Left kidney (tissue), 8 donors: ENCODE measurements around the gene EGFR. TPM values are rescaled to one million over a fixed set of nuclear protein-coding genes. Genes with fewer than 3 reads are reported as not detected.

ENCODE experiments used
- DNase-seq: peaks from one replicate; pipeline ENCODE4 v3.0.0-alpha.2; 2013
- long read RNA-seq, 8 donors: transcript quantifications; one replicate each; lab custom pipeline, GENCODE V29; 2026
- polyA plus RNA-seq: library from polyadenylated mRNA; unstranded; fragments of 120-200 nt; gene quantifications from one replicate; pipeline ENCODE4 v1.2.1, GENCODE V29; 2013; ENCODE audit not compliant: insufficient read length

The EGFR gene
- polyA plus RNA-seq = 34.9 TPM
- long read RNA-seq, donor 1 = 0 reads
- long read RNA-seq, donor 2, full-length matches to known transcripts = 3 of 3 reads
- long read RNA-seq, donor 2, partial matches to known transcripts = 0 of 3 reads
- long read RNA-seq, donor 2, other reads (novel, unspliced or antisense) = 0 of 3 reads
- long read RNA-seq, donor 3, full-length matches to known transcripts = 2 of 2 reads
- long read RNA-seq, donor 3, partial matches to known transcripts = 0 of 2 reads
- long read RNA-seq, donor 3, other reads (novel, unspliced or antisense) = 0 of 2 reads
- long read RNA-seq, donor 4 = 0 reads
- long read RNA-seq, donor 5, full-length matches to known transcripts = 5 of 5 reads
- long read RNA-seq, donor 5, partial matches to known transcripts = 0 of 5 reads
- long read RNA-seq, donor 5, other reads (novel, unspliced or antisense) = 0 of 5 reads
- long read RNA-seq, donor 6, full-length matches to known transcripts = 4 of 4 reads
- long read RNA-seq, donor 6, partial matches to known transcripts = 0 of 4 reads
- long read RNA-seq, donor 6, other reads (novel, unspliced or antisense) = 0 of 4 reads
- long read RNA-seq, donor 7, full-length matches to known transcripts = 5 of 12 reads
- long read RNA-seq, donor 7, partial matches to known transcripts = 7 of 12 reads
- long read RNA-seq, donor 7, other reads (novel, unspliced or antisense) = 0 of 12 reads
- long read RNA-seq, donor 8, partial matches to known transcripts = 0 of 1 reads
- long read RNA-seq, donor 8, other reads (novel, unspliced or antisense) = 0 of 1 reads

DNA sequence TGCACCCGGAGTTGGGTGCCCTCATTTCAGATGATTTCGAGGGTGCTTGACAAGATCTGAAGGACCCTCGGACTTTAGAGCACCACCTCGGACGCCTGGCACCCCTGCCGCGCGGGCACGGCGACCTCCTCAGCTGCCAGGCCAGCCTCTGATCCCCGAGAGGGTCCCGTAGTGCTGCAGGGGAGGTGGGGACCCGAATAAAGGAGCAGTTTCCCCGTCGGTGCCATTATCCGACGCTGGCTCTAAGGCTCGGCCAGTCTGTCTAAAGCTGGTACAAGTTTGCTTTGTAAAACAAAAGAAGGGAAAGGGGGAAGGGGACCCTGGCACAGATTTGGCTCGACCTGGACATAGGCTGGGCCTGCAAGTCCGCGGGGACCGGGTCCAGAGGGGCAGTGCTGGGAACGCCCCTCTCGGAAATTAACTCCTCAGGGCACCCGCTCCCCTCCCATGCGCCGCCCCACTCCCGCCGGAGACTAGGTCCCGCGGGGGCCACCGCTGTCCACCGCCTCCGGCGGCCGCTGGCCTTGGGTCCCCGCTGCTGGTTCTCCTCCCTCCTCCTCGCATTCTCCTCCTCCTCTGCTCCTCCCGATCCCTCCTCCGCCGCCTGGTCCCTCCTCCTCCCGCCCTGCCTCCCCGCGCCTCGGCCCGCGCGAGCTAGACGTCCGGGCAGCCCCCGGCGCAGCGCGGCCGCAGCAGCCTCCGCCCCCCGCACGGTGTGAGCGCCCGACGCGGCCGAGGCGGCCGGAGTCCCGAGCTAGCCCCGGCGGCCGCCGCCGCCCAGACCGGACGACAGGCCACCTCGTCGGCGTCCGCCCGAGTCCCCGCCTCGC is at the start of gene EGFR:
TSS of gene EGFR (plus strand) at position 657 of the 830 bp plus-strand sequence. CDS start 261 bp downstream, outside the sequence.
- DNase-seq = peak; percentile 73

DNA sequence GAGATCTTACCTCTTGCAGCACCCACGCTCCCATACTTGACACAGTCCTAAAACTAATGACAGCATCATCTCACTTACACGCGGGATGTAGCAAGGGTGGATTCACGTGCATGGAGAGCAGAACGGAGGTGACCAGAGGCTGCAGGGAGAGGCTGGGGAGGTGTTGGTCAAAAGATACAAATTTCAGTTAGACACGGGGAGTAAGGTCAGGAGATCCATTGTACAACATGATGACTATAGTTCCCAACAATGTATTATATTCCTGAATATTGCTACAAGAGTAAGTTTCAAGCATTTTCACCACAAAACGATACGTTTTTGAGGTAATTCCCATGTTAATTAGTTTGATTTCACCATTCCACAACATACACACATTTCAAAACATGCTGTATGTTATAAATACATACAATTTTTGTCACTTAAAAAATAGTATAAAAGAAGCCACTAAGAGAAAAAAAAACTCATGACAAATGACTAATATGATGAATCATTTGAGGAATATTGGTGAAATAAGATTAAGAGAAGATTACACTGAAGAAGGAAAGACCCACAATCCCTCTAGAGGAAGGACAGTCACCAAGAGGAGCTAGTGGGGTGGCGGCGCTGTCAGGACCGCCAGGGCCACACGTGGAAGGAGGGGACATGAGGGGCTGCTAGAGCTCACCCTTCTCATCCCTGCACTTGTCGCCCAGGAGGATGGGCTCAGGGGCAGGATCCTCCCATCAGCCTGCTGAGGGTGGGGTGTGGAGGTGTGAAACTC is 49.4 kb upstream of the EGFR start:
- no peak for DNase-seq

GRCh38 chr7:54972733-54973294 is 46.0 kb upstream of the EGFR start:
- no peak for DNase-seq

- DNase-seq = no peak
Observed at GRCh38 chr7:54978364-54979116, 40.3 kb upstream of the EGFR start.

GRCh38 chr7:54980521-54980920 is 38.3 kb upstream of the EGFR start:
- no peak for DNase-seq

DNA sequence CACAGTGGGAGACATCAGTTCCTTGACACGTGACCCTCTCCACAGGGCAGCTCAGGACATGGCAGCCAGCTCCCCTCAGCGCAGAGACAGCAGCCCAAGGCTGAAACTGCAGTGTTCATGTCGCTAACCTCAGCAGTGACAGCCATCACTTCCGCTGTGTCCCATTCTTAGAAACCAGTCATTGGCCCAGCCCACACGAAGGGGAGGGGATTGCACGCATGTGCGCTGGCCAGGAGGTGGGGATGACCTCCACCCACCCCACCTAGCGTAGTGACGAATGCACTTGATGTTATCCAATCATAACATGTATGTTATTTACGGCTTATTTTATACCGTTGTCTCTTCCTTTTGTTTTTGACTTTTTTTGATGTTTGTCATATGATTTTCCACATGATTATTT is 36.9 kb upstream of the EGFR start:
- no peak for DNase-seq

- no peak for DNase-seq
Observed at GRCh38 chr7:54985426-54986330, 33.1 kb upstream of the EGFR start.

- no peak for DNase-seq
Observed at GRCh38 chr7:54986716-54987115, 32.1 kb upstream of the EGFR start.

- no peak for DNase-seq
Observed at GRCh38 chr7:54987772-54988171, 31.0 kb upstream of the EGFR start.

GRCh38 chr7:54988516-54988915 is 30.3 kb upstream of the EGFR start:
- no peak for DNase-seq

GRCh38 chr7:54989453-54990225 is 29.2 kb upstream of the EGFR start:
- no peak for DNase-seq

DNA sequence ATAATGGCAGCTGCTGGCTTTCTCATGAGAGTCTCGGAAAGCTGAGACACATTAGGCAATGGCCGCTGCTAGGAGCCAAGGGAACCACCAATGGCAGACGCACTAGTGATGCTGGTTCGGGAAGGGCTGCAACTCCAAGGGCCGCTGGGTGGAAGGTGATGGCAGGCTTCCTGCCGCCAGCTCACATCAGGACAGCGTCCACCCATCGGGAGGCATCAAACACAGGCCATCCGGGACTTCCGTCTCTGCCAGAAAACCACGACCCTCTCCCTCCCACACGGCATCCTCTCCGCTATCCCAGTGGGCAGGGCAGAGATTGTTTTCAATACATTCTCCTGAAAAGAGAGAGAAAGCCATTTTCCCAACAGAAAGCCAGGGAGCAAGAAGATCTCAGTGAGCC is 27.5 kb upstream of the EGFR start:
- no peak for DNase-seq

- DNase-seq = no peak
Observed at GRCh38 chr7:54992871-54993475, 25.8 kb upstream of the EGFR start.

GRCh38 chr7:54995166-54995565 is 23.7 kb upstream of the EGFR start:
- DNase-seq = no peak

GRCh38 chr7:54995610-54996363 is 23.0 kb upstream of the EGFR start:
- no peak for DNase-seq

GRCh38 chr7:54996391-54996790 is 22.4 kb upstream of the EGFR start:
- no peak for DNase-seq

DNA sequence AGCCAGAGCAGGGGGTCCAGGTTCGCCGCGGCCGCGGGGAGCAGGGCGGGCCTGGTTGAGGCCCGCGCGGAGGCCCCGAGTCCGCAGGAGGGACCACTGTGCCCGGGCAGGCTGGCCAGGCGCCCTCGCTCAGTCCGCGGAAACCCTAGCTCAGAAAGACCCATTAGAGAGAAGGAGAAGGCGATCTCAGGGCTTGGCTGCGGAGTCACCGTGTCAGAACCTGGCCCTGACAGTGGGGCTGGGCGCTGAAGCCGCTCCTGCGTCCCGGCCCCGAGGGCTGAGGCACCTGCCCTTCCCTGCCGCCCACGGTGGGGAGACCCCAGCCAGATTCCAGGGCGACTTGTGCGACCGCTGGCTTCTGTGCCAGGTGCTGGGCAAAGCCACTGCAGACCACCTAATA is 14.2 kb upstream of the EGFR start:
- DNase-seq = no peak
